Ovary (tissue), 3 donors: ENCODE data around the gene SPO11.

ENCODE experiments used
- CTCF ChIP-seq, 3 donors: fragments of 450-650 bp in 2 of 3; fragments of 200-600 bp in 1 of 3; IDR thresholded peaks; one replicate each; pipeline versions ENCODE4 v1.5.1 to v1.8.0; 2016 to 2022; ENCODE audit warnings: antibody characterized with exemption in 3 of 3, mild to moderate bottlenecking in 1 of 3
- POLR2A ChIP-seq: fragments of 450-650 bp; IDR thresholded peaks from one replicate; pipeline ENCODE4 v1.6.1; 2017; ENCODE audit warnings: antibody characterized with exemption, mild to moderate bottlenecking, moderate library complexity
- donor health status: DM: no; HTN: no; CAD: no.

- TF ChIP-seq CTCF (IDR thresholded peaks at IDR 0.05) (no peak), POLR2A (no peak)
Observed at GRCh38 chr20:57309544-57310115, 20.0 kb upstream of the SPO11 start.
